Osteoblast (primary cell): ENCODE data around the gene MUC5B. TPM values are rescaled to one million over a fixed set of nuclear protein-coding genes. Genes with fewer than 3 reads are reported as not detected.

ENCODE experiments used
- DNase-seq: peaks from one replicate; pipeline ENCODE4 v3.0.0; 2011; ENCODE audit warnings: low spot score, mixed read lengths; ENCODE audit not compliant: insufficient read length; ENCODE audit errors: missing footprints
- H2AFZ ChIP-seq: 2 replicates; pipeline ENCODE4 v1.6.0; 2011; ENCODE audit warnings: mild to moderate bottlenecking, low read length
- H3K27ac ChIP-seq: 2 replicates; pipeline ENCODE4 v1.5.1; 2011; ENCODE audit warnings: mild to moderate bottlenecking, low read depth, low read length, moderate library complexity
- H3K27me3 ChIP-seq: 2 replicates; pipeline ENCODE4 v1.6.0; 2012; ENCODE audit warnings: mild to moderate bottlenecking, control low read depth, inconsistent platforms, low read length, moderate library complexity; ENCODE audit not compliant: insufficient read depth
- H3K36me3 ChIP-seq: 2 replicates; pipeline ENCODE4 v1.5.1; 2011; ENCODE audit warnings: mild to moderate bottlenecking, low read length, control low read depth, moderate library complexity; ENCODE audit not compliant: insufficient read depth
- H3K4me1 ChIP-seq: 2 replicates; pipeline ENCODE4 v1.5.1; 2011; ENCODE audit warnings: mild to moderate bottlenecking, low read length, control low read depth, moderate library complexity; ENCODE audit not compliant: insufficient read depth
- H3K4me2 ChIP-seq: 2 replicates; pipeline ENCODE4 v1.6.0; 2011; ENCODE audit warnings: mild to moderate bottlenecking, low read length; ENCODE audit not compliant: insufficient read depth
- H3K4me3 ChIP-seq: fragments of 200-600 bp; sonication (generic); 3 replicates; pipeline ENCODE4 v1.5.1; 2012; ENCODE audit warnings: mild to moderate bottlenecking, low read length, inconsistent platforms; ENCODE audit not compliant: insufficient read depth
- H3K79me2 ChIP-seq: 2 replicates; pipeline ENCODE4 v1.6.0; 2012; ENCODE audit warnings: mild to moderate bottlenecking, low read length, control low read depth, inconsistent platforms; ENCODE audit not compliant: insufficient read depth
- H3K9me3 ChIP-seq: 2 replicates; pipeline ENCODE4 v1.5.1; 2011; ENCODE audit warnings: low read depth, low read length, control low read depth
- H4K20me1 ChIP-seq: 2 replicates; pipeline ENCODE4 v1.6.0; 2012; ENCODE audit warnings: mild to moderate bottlenecking, low read length, control low read depth; ENCODE audit not compliant: insufficient read depth
- total RNA-seq: library from RNA; depleted of rRNA; stranded (reverse); fragments of >200 nt; gene quantifications from 2 replicates; pipeline ENCODE4 v1.2.3, GENCODE V29; 2012
- TF ChIP-seq, protein P1 (sequence below): IDR thresholded peaks from 2 replicates; pipeline ENCODE4 v1.5.1; 2011; ENCODE audit warnings: mild to moderate bottlenecking, low read depth, low read length, moderate library complexity; ENCODE audit errors: extremely low read depth

MUC5B gene
- total RNA-seq, 1 donor: not detected

DNA sequence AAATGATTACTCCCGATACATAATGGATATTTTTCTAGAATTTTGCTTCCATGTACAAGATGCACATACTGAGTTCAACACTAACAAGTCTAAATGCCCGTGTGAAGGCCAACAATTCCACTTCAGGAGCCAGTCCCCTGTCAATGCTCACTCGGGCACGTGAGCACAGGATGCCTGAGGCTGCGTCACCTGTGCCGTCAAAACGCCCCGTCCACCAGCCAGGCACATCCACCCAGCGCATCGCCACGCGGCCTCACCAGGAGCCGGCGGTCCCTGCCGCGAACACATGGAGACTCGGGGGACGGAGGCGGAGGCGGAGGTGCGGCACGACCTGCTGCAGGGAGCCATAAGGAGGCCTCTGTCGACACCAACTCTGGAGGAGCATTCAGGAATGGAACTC lies 76.8 kb downstream of the MUC5B start:
- Histone ChIP-seq H3K9me3 (no peaks in the 10 kb centered on the region), H3K36me3 (peaks cover 8% of the 10 kb centered on the region), H2AFZ (no peak overlapping the region), H3K4me2 (peak overlapping the region; percentile 34), H4K20me1 (peaks cover 81% of the 10 kb centered on the region), H3K79me2 (peaks cover 91% of the 10 kb centered on the region), H3K4me3 (no peak overlapping the region), H3K27me3 (no peaks in the 10 kb centered on the region), H3K4me1 (peaks cover 7% of the 10 kb centered on the region), H3K27ac (no peak overlapping the region)
- TF ChIP-seq, protein P1, sequence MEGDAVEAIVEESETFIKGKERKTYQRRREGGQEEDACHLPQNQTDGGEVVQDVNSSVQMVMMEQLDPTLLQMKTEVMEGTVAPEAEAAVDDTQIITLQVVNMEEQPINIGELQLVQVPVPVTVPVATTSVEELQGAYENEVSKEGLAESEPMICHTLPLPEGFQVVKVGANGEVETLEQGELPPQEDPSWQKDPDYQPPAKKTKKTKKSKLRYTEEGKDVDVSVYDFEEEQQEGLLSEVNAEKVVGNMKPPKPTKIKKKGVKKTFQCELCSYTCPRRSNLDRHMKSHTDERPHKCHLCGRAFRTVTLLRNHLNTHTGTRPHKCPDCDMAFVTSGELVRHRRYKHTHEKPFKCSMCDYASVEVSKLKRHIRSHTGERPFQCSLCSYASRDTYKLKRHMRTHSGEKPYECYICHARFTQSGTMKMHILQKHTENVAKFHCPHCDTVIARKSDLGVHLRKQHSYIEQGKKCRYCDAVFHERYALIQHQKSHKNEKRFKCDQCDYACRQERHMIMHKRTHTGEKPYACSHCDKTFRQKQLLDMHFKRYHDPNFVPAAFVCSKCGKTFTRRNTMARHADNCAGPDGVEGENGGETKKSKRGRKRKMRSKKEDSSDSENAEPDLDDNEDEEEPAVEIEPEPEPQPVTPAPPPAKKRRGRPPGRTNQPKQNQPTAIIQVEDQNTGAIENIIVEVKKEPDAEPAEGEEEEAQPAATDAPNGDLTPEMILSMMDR: no peak
- DNase-seq: peak; percentile 57

DNA sequence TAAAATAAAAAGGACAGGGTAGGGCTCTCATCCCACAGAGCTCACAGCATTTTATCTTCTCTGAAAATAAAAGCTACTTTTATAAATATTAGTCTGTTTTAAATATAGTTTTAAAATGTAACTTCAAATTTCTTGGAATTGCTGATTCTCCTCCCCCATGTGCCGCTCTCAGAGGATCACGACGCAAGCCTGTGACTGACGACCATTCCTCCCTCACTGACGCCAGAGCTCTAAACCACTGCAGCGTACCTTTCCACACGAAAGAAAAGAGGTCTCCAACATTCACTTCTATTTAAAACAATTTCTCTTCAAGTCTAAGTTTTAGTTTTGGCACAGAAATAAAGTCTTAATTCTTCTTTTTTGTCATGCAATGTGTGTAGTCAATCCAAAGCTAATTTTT lies 77.3 kb downstream of the MUC5B start:
- Histone ChIP-seq H3K36me3 (peaks cover 12% of the 10 kb centered on the region), H3K4me2 (no peak overlapping the region), H4K20me1 (peaks cover 86% of the 10 kb centered on the region), H3K27me3 (no peaks in the 10 kb centered on the region), H3K27ac (no peak overlapping the region), H3K9me3 (no peaks in the 10 kb centered on the region), H3K4me3 (no peak overlapping the region), H2AFZ (no peak overlapping the region), H3K79me2 (peaks cover 93% of the 10 kb centered on the region), H3K4me1 (peaks cover 7% of the 10 kb centered on the region)
- peak; percentile 29 for DNase-seq
- TF ChIP-seq, protein P1: no peak

DNA sequence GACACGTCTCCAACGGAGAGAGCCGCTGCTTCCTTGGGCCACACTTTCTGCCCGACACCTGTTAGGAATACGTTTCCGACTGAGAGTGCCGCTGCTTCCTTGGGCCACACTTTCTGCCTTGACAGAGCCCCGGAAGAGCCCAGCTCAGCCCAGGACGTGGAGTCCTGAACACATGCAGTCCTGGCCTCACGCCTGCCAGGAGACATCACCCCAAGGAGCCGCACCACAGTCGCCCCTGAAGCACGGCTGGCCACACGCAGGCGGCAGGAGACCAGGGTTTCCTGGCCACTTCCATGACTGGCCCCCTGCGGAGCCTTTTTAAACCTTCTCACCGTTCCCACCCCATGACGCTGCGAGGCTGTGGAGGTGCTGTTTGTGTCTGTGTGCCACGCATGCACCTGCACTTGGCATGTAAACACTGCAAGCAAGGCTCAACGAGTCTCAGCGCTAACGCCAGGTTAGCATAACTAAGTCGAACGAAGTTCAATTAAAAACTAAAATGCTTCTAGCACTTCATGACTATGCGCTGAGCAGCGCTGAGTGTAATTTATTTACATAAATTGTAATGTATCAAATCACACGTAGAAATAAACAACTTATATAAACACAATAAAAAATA lies 77.8 kb downstream of the MUC5B start:
- peak; percentile 5 for DNase-seq
- Histone ChIP-seq H4K20me1 (peaks cover 88% of the 10 kb centered on the region), H3K4me2 (no peak overlapping the region), H3K36me3 (peaks cover 16% of the 10 kb centered on the region), H3K27ac (no peak overlapping the region), H3K9me3 (no peaks in the 10 kb centered on the region), H3K4me1 (peaks cover 7% of the 10 kb centered on the region), H2AFZ (no peak overlapping the region), H3K79me2 (peaks cover 93% of the 10 kb centered on the region), H3K27me3 (no peaks in the 10 kb centered on the region), H3K4me3 (no peak overlapping the region)
- TF ChIP-seq, protein P1: no peak

DNA sequence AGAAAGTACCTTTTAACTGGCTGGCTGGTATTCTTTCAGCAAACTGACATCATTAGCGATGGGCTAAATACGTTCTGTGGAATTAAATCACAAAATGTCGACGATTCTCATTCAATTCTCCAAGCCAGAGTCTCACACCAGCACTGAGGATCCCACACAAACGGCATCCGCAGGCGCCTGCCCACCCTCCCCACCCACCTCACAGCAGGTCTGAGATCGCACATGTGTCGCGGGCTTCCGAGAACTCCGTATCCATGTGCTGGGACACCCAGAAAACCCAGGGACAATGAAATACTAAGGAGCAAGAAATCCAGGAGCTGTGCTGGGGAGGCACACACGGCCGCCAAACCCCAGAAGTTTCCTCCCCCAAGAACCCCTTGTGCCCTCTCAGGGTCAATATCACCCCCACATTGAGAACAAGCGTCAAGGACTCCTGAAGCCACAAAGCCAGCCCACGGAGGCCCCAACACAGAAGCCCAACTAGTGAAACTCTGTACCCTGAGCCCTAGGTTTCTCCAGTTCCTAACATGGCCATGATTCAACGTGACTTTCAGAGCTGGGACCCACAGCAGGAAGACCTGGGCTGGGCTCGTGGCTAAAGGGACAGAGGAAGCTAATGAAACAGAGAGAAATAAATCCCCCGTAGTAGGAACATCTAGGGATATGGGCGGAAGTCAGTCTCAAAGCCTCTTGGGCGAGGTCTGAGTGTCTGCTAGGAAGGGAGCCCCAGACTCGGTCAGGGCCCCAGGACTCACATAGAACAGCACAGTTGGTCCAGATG lies 78.5 kb downstream of the MUC5B start:
- Histone ChIP-seq H3K4me3 (no peak overlapping the region), H3K4me2 (no peak overlapping the region), H3K4me1 (peaks cover 7% of the 10 kb centered on the region), H4K20me1 (peaks cover 84% of the 10 kb centered on the region), H3K27me3 (no peaks in the 10 kb centered on the region), H3K9me3 (no peaks in the 10 kb centered on the region), H3K79me2 (peaks cover 93% of the 10 kb centered on the region), H3K36me3 (peaks cover 16% of the 10 kb centered on the region), H2AFZ (no peak overlapping the region), H3K27ac (no peak overlapping the region)
- TF ChIP-seq, protein P1: no peak
- DNase-seq: peak; percentile 72
